ENCODE data around the gene CSNK1G2. TPM values are rescaled to one million over a fixed set of nuclear protein-coding genes. Genes with fewer than 3 reads are reported as not detected.

Gene CSNK1G2
- 10 to 100 TPM; 25.6 to 68.4 (median 49.8) TPM for total RNA-seq

- ATAC-seq (replicated peaks in 6 of 8), result peak; percentile 7 to 61 (median 52)
- in situ Hi-C loops (cut with MboI; ENCODE audit: low pct_unique_long_range_greater_than_20kb in 2 of 9, low sequenced_read_pairs in 9 of 9, unreplicated experiment in 9 of 9), result no loop called here
- Histone ChIP-seq H3K4me3 (peak within 1 kb of the TSS; percentile 46 to 61 (median 59)), H3K4me1 (replicated peaks in 1 of 2) (peaks cover 13 to 19% of the 10 kb centered on the region in 2 donors), H3K27ac (peak within 1 kb of the TSS; percentile 94 to 97)
- no CpG with 5 or more reads among the region's 97 CpGs for WGBS, 10 experiments
Measured at GRCh38 chr19:1941146-1942077, at the start of gene CSNK1G2. TSS of gene CSNK1G2 (plus strand) at chr19:1941172. CDS start at chr19:1969773, 28,601 bp downstream.

- no peak for ATAC-seq (replicated peaks in 6 of 8)
- 71 to 100% (median 91%) methylated on average over 1 to 11 of the region's 17 CpGs; no CpG with 5 or more reads in 4 of the 10 experiments for WGBS, 10 experiments
- no peak overlapping the region for H3K27ac ChIP-seq
- no peaks in the 10 kb centered on the region for H3K4me1 ChIP-seq (replicated peaks in 1 of 2)
- in situ Hi-C loops (cut with MboI; ENCODE audit: low pct_unique_long_range_greater_than_20kb in 2 of 9, low sequenced_read_pairs in 9 of 9, unreplicated experiment in 9 of 9), result no loop called here
- no peak overlapping the region for H3K4me3 ChIP-seq
Measured at GRCh38 chr19:1893791-1894190, 47.2 kb upstream of the CSNK1G2 start.

GRCh38 chr19:1896508-1896907, 44.5 kb upstream of the CSNK1G2 start:
- Histone ChIP-seq H3K4me1 (replicated peaks in 1 of 2) (no peaks in the 10 kb centered on the region), H3K4me3 (no peak overlapping the region), H3K27ac (no peak overlapping the region)
- in situ Hi-C loops (cut with MboI; ENCODE audit: low pct_unique_long_range_greater_than_20kb in 2 of 9, low sequenced_read_pairs in 9 of 9, unreplicated experiment in 9 of 9), result no loop called here
- ATAC-seq (replicated peaks in 6 of 8), result no peak
- 60 to 100% (median 99%) methylated on average over 1 to 6 of the region's 13 CpGs; no CpG with 5 or more reads in 4 of the 10 experiments for WGBS, 10 experiments

- peaks cover 7 to 11% of the 10 kb centered on the region in 2 donors for H3K4me1 ChIP-seq (replicated peaks in 1 of 2)
- ATAC-seq (replicated peaks in 6 of 8), result no peak
- in situ Hi-C loops (cut with MboI; ENCODE audit: low pct_unique_long_range_greater_than_20kb in 2 of 9, low sequenced_read_pairs in 9 of 9, unreplicated experiment in 9 of 9), result no loop called here
- H3K4me3 ChIP-seq, result no peak overlapping the region
- no peak overlapping the region for H3K27ac ChIP-seq
- WGBS, 10 experiments, result 60 to 100% (median 94%) methylated on average over 1 to 9 of the region's 16 CpGs; no CpG with 5 or more reads in 3 of the 10 experiments
Measured at GRCh38 chr19:1901940-1902404, 39.0 kb upstream of the CSNK1G2 start.

- WGBS, 10 experiments, result 20 to 100% (median 64%) methylated on average over 1 to 5 of the region's 6 CpGs; no CpG with 5 or more reads in 1 of the 10 experiments
- no peak for ATAC-seq (replicated peaks in 6 of 8)
- Histone ChIP-seq H3K27ac (peak overlapping the region in 1 of 2 donors; percentile 30), H3K4me1 (replicated peaks in 1 of 2) (peaks cover 7 to 11% of the 10 kb centered on the region in 2 donors), H3K4me3 (no peak overlapping the region)
- in situ Hi-C loops (cut with MboI; ENCODE audit: low pct_unique_long_range_greater_than_20kb in 2 of 9, low sequenced_read_pairs in 9 of 9, unreplicated experiment in 9 of 9), result no loop called here
Measured at GRCh38 chr19:1902923-1903322, 38.0 kb upstream of the CSNK1G2 start.

GRCh38 chr19:1904860-1905109, 36.2 kb upstream of the CSNK1G2 start:
- ATAC-seq (replicated peaks in 6 of 8), result no peak
- peaks cover 7 to 11% of the 10 kb centered on the region in 2 donors for H3K4me1 ChIP-seq (replicated peaks in 1 of 2)
- 46 to 71% (median 56%) methylated on average over 1 to 5 of the region's 8 CpGs; no CpG with 5 or more reads in 5 of the 10 experiments for WGBS, 10 experiments

GRCh38 chr19:1905110-1905862, 35.7 kb upstream of the CSNK1G2 start, which contains the start of the genes ADAT3 and SCAMP4:
TSS of gene ADAT3 (plus strand) at chr19:1905399. CDS start at chr19:1912048, 6,649 bp downstream.
TSS of gene SCAMP4 (plus strand) at chr19:1905399. CDS start at chr19:1915020, 9,621 bp downstream.
- Histone ChIP-seq H3K27ac (peak within 1 kb of the TSS; percentile 91 to 94), H3K4me1 (replicated peaks in 1 of 2) (peaks cover 7 to 11% of the 10 kb centered on the region in 2 donors), H3K4me3 (peak within 1 kb of the TSS; percentile 64 to 81 (median 75))
- in situ Hi-C loops (cut with MboI; ENCODE audit: low pct_unique_long_range_greater_than_20kb in 2 of 9, low sequenced_read_pairs in 9 of 9, unreplicated experiment in 9 of 9), result no loop called here
- 3 to 13% (median 6%) methylated on average over 3 to 7 of the region's 92 CpGs; no CpG with 5 or more reads in 7 of the 10 experiments for WGBS, 10 experiments
- ATAC-seq (replicated peaks in 6 of 8), result peak; percentile 94 to 98 (median 96)

More at GRCh38 chr19:1904860-1905109, 36.2 kb upstream of the CSNK1G2 start:
- in situ Hi-C loops (cut with MboI; ENCODE audit: low pct_unique_long_range_greater_than_20kb in 2 of 9, low sequenced_read_pairs in 9 of 9, unreplicated experiment in 9 of 9), result no loop called here
- Histone ChIP-seq H3K27ac (peak overlapping the region in 1 of 2 donors; percentile 35), H3K4me3 (peak overlapping the region in 4 of 5 donors; percentile 20 to 81 (median 70))

- WGBS, 10 experiments, result 82 to 100% (median 91%) methylated on average over 2 to 12 of the region's 15 CpGs; no CpG with 5 or more reads in 4 of the 10 experiments
- Histone ChIP-seq H3K4me1 (replicated peaks in 1 of 2) (peaks cover 7 to 11% of the 10 kb centered on the region in 2 donors), H3K27ac (peak overlapping the region; percentile 91 to 94), H3K4me3 (peak overlapping the region; percentile 64 to 81 (median 75))
- in situ Hi-C loops (cut with MboI; ENCODE audit: low pct_unique_long_range_greater_than_20kb in 2 of 9, low sequenced_read_pairs in 9 of 9, unreplicated experiment in 9 of 9), result no loop called here
- no peak for ATAC-seq (replicated peaks in 6 of 8)
Measured at GRCh38 chr19:1905863-1906375, 35.1 kb upstream of the CSNK1G2 start.

GRCh38 chr19:1906985-1907562, 33.9 kb upstream of the CSNK1G2 start:
- peaks cover 7 to 11% of the 10 kb centered on the region in 2 donors for H3K4me1 ChIP-seq (replicated peaks in 1 of 2)
- in situ Hi-C loops (cut with MboI; ENCODE audit: low pct_unique_long_range_greater_than_20kb in 2 of 9, low sequenced_read_pairs in 9 of 9, unreplicated experiment in 9 of 9), result no loop called here
- H3K27ac ChIP-seq, result no peak overlapping the region
- 80 to 100% (median 87%) methylated on average over 1 to 3 of the region's 10 CpGs; no CpG with 5 or more reads in 3 of the 10 experiments for WGBS, 10 experiments
- ATAC-seq (replicated peaks in 6 of 8), result no peak
- H3K4me3 ChIP-seq, result no peak overlapping the region

GRCh38 chr19:1907563-1908363, 33.2 kb upstream of the CSNK1G2 start:
- H3K27ac ChIP-seq, result no peak overlapping the region
- ATAC-seq (replicated peaks in 6 of 8), result no peak
- 60 to 100% (median 92%) methylated on average over 2 to 17 of the region's 43 CpGs; no CpG with 5 or more reads in 4 of the 10 experiments for WGBS, 10 experiments
- peaks cover 7 to 11% of the 10 kb centered on the region in 2 donors for H3K4me1 ChIP-seq (replicated peaks in 1 of 2)
- no peak overlapping the region for H3K4me3 ChIP-seq
- in situ Hi-C loops (cut with MboI; ENCODE audit: low pct_unique_long_range_greater_than_20kb in 2 of 9, low sequenced_read_pairs in 9 of 9, unreplicated experiment in 9 of 9), result no loop called here

- WGBS, 10 experiments, result 100% methylated on average over 2 to 10 of the region's 13 CpGs; no CpG with 5 or more reads in 8 of the 10 experiments
- in situ Hi-C loops (cut with MboI; ENCODE audit: low pct_unique_long_range_greater_than_20kb in 2 of 9, low sequenced_read_pairs in 9 of 9, unreplicated experiment in 9 of 9), result no loop called here
- no peak for ATAC-seq (replicated peaks in 6 of 8)
- Histone ChIP-seq H3K27ac (no peak overlapping the region), H3K4me3 (no peak overlapping the region), H3K4me1 (replicated peaks in 1 of 2) (peaks cover 7 to 11% of the 10 kb centered on the region in 2 donors)
Measured at GRCh38 chr19:1908364-1908678, 32.7 kb upstream of the CSNK1G2 start.

- H3K4me1 ChIP-seq (replicated peaks in 1 of 2), result peaks cover 4 to 6% of the 10 kb centered on the region in 2 donors
- in situ Hi-C loops (cut with MboI; ENCODE audit: low pct_unique_long_range_greater_than_20kb in 2 of 9, low sequenced_read_pairs in 9 of 9, unreplicated experiment in 9 of 9), result no loop called here
- no peak overlapping the region for H3K4me3 ChIP-seq
- no peak for ATAC-seq (replicated peaks in 6 of 8)
- WGBS, 10 experiments, result 83% methylated on average over 3 of the region's 10 CpGs; no CpG with 5 or more reads in 9 of the 10 experiments
- H3K27ac ChIP-seq, result no peak overlapping the region
Measured at GRCh38 chr19:1909761-1910080, 31.3 kb upstream of the CSNK1G2 start.

All from motor neuron (in vitro differentiated cells).